HG02973 (cell line): ENCODE results near the gene IRF1.
A peak's percentile ranks its signal among the peaks of the same experiment; 100 is the strongest.

Experiments
- ATAC-seq: cut with Tn5 transposase; IDR thresholded peaks from one replicate; pipeline ENCODE4 v1.9.1; 2021; ENCODE audit warnings: moderate library complexity; ENCODE audit not compliant: unreplicated experiment

IRF1 gene

GRCh38 chr5:132500931-132501628 is 10.5 kb upstream of the IRF1 start:
- no peak for ATAC-seq

GRCh38 chr5:132500244-132500930 is 9.8 kb upstream of the IRF1 start:
- no peak for ATAC-seq

- no peak for ATAC-seq
Observed at GRCh38 chr5:132499440-132500243, 9.1 kb upstream of the IRF1 start.

GRCh38 chr5:132498686-132499271 is 8.2 kb upstream of the IRF1 start:
- ATAC-seq = no peak

- ATAC-seq = no peak
Observed at GRCh38 chr5:132498152-132498551, 7.6 kb upstream of the IRF1 start.

- ATAC-seq = no peak
Observed at GRCh38 chr5:132497488-132497997, 7.0 kb upstream of the IRF1 start.

- peak; percentile 28 for ATAC-seq
Observed at GRCh38 chr5:132496631-132497487, 6.3 kb upstream of the IRF1 start.

- ATAC-seq = peak; percentile 33
Observed at GRCh38 chr5:132496191-132496630, 5.6 kb upstream of the IRF1 start.

- ATAC-seq = peak; percentile 24
Observed at GRCh38 chr5:132495667-132496190, 5.2 kb upstream of the IRF1 start.

- ATAC-seq = no peak
Observed at GRCh38 chr5:132493821-132494220, 3.2 kb upstream of the IRF1 start.

- no peak for ATAC-seq
Observed at GRCh38 chr5:132493241-132493640, 2.7 kb upstream of the IRF1 start.

GRCh38 chr5:132492386-132493125 is 2.0 kb upstream of the IRF1 start:
- ATAC-seq = no peak

GRCh38 chr5:132491368-132492364 is 1.1 kb upstream of the IRF1 start:
- peak; percentile 16 for ATAC-seq

- peak; percentile 13 for ATAC-seq
Observed at GRCh38 chr5:132489871-132490483, 596 bp downstream of the IRF1 start.

- ATAC-seq = no peak
Observed at GRCh38 chr5:132489051-132489770, 1.4 kb downstream of the IRF1 start.

- ATAC-seq = no peak
Observed at GRCh38 chr5:132488590-132488989, 2.0 kb downstream of the IRF1 start.
